NB4 (cell line): Measurements from ENCODE around the gene UBA52.

ENCODE experiments used
- MYC ChIP-seq: IDR thresholded peaks from 2 replicates; pipeline ENCODE4 v1.6.1; 2011; ENCODE audit warnings: low read depth, low read length
- POLR2A ChIP-seq: IDR thresholded peaks from 2 replicates; pipeline ENCODE4 v1.6.1; 2011; ENCODE audit warnings: mild to moderate bottlenecking; ENCODE audit not compliant: insufficient read length; ENCODE audit errors: extremely low read depth
- TF ChIP-seq, protein P1 (sequence below): IDR thresholded peaks from one replicate; pipeline ENCODE4 v1.5.1; 2012; ENCODE audit warnings: low read depth, low read length
- TF ChIP-seq, protein P2 (sequence below): IDR thresholded peaks from 2 replicates; pipeline ENCODE4 v1.6.1; 2011; ENCODE audit warnings: low read depth, low read length

DNA sequence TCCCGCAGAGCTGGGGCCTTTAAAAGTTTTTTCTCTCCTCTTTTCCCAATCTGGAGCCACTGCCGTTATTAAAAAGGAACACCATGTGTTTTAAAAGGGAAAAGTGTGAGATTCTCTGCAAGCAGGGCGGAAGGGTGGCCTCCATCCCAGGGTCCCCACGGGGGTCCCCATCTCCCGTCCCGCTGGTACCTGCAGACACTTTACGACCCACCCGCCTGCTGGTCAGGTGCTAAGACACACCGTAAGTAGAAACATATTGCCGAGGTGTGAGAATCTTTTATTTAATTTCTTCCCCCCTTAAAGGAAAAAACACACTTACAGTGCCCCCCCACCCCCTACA, 33.1 kb downstream of the UBA52 start:
- TF ChIP-seq, protein P1, sequence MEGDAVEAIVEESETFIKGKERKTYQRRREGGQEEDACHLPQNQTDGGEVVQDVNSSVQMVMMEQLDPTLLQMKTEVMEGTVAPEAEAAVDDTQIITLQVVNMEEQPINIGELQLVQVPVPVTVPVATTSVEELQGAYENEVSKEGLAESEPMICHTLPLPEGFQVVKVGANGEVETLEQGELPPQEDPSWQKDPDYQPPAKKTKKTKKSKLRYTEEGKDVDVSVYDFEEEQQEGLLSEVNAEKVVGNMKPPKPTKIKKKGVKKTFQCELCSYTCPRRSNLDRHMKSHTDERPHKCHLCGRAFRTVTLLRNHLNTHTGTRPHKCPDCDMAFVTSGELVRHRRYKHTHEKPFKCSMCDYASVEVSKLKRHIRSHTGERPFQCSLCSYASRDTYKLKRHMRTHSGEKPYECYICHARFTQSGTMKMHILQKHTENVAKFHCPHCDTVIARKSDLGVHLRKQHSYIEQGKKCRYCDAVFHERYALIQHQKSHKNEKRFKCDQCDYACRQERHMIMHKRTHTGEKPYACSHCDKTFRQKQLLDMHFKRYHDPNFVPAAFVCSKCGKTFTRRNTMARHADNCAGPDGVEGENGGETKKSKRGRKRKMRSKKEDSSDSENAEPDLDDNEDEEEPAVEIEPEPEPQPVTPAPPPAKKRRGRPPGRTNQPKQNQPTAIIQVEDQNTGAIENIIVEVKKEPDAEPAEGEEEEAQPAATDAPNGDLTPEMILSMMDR, result no peak
- TF ChIP-seq POLR2A, result no peak
- TF ChIP-seq MYC, result no peak
- TF ChIP-seq, protein P2, sequence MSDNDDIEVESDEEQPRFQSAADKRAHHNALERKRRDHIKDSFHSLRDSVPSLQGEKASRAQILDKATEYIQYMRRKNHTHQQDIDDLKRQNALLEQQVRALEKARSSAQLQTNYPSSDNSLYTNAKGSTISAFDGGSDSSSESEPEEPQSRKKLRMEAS, result no peak
